Endodermal cell (in vitro differentiated cells): ENCODE results near the gene MOB3B. TPM values are rescaled to one million over a fixed set of nuclear protein-coding genes. Genes with fewer than 3 reads are reported as not detected.

Experiments used
- DNase-seq: peaks from one replicate; pipeline ENCODE4 v3.0.0-alpha.2; 2017
- H3K27ac ChIP-seq: 2 replicates; pipeline ENCODE4 v1.5.1; 2013; ENCODE audit warnings: mild to moderate bottlenecking, low read depth, low read length, moderate library complexity
- H3K27me3 ChIP-seq: 2 replicates; pipeline ENCODE4 v1.6.1; 2013; ENCODE audit warnings: mild to moderate bottlenecking, low read length, moderate library complexity; ENCODE audit not compliant: insufficient read depth, control insufficient read depth, poor library complexity, severe bottlenecking
- H3K36me3 ChIP-seq: 2 replicates; pipeline ENCODE4 v1.7.0; 2013; ENCODE audit warnings: mild to moderate bottlenecking, low read length, moderate library complexity; ENCODE audit not compliant: control insufficient read depth, insufficient read depth
- H3K4me1 ChIP-seq: one replicate; pipeline ENCODE4 v1.7.0; 2013; ENCODE audit warnings: low read length; ENCODE audit not compliant: control insufficient read depth, insufficient read depth
- H3K4me3 ChIP-seq: 2 replicates; pipeline ENCODE4 v1.5.1; 2013; ENCODE audit warnings: mild to moderate bottlenecking, low read length, moderate library complexity
- H3K9ac ChIP-seq: 2 replicates; pipeline ENCODE4 v1.6.1; 2013; ENCODE audit warnings: mild to moderate bottlenecking, low read length, moderate library complexity; ENCODE audit not compliant: poor library complexity, severe bottlenecking; ENCODE audit errors: extremely low read depth
- H3K9me3 ChIP-seq: 2 replicates; pipeline ENCODE4 v1.6.1; 2013; ENCODE audit warnings: mild to moderate bottlenecking, low read length, moderate library complexity; ENCODE audit not compliant: control insufficient read depth
- H3K27ac Mint-ChIP-seq: 2 replicates; pipeline ENCODE4 v1.8.0; 2020; ENCODE audit warnings: mixed read lengths
- H3K27me3 Mint-ChIP-seq: 2 replicates; pipeline ENCODE4 v1.8.0; 2021; ENCODE audit warnings: mild to moderate bottlenecking, mixed read lengths; ENCODE audit not compliant: insufficient read depth
- H3K36me3 Mint-ChIP-seq: 2 replicates; pipeline ENCODE4 v1.8.0; 2020; ENCODE audit warnings: low read depth, mixed read lengths
- H3K4me1 Mint-ChIP-seq: 2 replicates; pipeline ENCODE4 v1.8.0; 2020; ENCODE audit warnings: mixed read lengths
- H3K4me3 Mint-ChIP-seq: 2 replicates; pipeline ENCODE4 v1.8.0; 2020; ENCODE audit warnings: mild to moderate bottlenecking, moderate library complexity, mixed read lengths
- H3K9me3 Mint-ChIP-seq: 2 replicates; pipeline ENCODE4 v1.8.0; 2020; ENCODE audit warnings: mild to moderate bottlenecking, mixed read lengths
- WGBS, 2 experiments: methylation state at CpG; one replicate each; pipeline versions ENCODE4 v1.1.5 to v1.1.7; 2013; ENCODE audit warnings: missing lambda C conversion rate in 2 of 2, mixed read lengths in 1 of 2; ENCODE audit not compliant: insufficient coverage in 1 of 2, insufficient read length in 1 of 2; 5-methylcytosine and 5-hydroxymethylcytosine counted together
- total RNA-seq, 2 donors: library from RNA; stranded (reverse); fragmentation: NEBNext Ultra II Directional in 1 of 2; extraction: Animal tissue kit (Norgen Biotek cat#: 25700) in 1 of 2; gene quantifications; 2 replicates in 1 of 2; 3 replicates in 1 of 2; pipeline ENCODE4 v1.2.1, GENCODE V29; 2021
- TF ChIP-seq, protein P1 (sequence below): fragments of 200-600 bp; sonication (generic); conservative IDR thresholded peaks from 2 replicates; pipeline ENCODE4 v1.5.0; 2021; ENCODE audit warnings: antibody characterized with exemption, mild to moderate bottlenecking

MOB3B gene
- total RNA-seq, 2 donors from 2014 or later = 5.6 to 6.2 TPM

DNA sequence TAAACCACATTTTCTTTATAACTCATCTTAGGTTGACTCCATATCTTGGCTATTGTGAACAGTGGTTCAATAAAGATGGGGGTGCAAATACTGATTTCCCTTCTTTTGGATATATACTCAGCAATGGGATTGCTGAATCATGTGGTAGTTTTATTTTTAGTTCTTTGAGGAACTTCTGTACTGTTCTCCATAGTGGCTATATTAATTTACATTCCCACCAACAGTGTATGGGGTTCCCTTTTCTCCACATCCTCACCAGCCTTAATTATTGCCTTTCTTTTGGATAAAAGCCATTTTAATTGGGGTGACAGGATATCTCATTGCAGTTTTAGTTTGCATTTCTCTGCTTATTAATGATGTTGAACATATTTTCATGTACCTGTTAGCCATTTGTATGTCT, 125.0 kb downstream of the MOB3B start:
- peaks cover 6% of the 10 kb centered on the region for H3K27me3 ChIP-seq
- Mint-ChIP-seq H3K4me1 (peaks cover 4% of the 10 kb centered on the region), H3K27me3 (peaks cover 2% of the 10 kb centered on the region), H3K9me3 (no peaks in the 10 kb centered on the region), H3K36me3 (no peaks in the 10 kb centered on the region), H3K4me3 (no peak overlapping the region), H3K27ac (no peak overlapping the region)
- H3K36me3 ChIP-seq = no peaks in the 10 kb centered on the region
- H3K27ac ChIP-seq = no peak overlapping the region
- H3K9me3 ChIP-seq = no peaks in the 10 kb centered on the region
- DNase-seq = no peak
- H3K9ac ChIP-seq = no peak overlapping the region
- TF ChIP-seq, protein P1, sequence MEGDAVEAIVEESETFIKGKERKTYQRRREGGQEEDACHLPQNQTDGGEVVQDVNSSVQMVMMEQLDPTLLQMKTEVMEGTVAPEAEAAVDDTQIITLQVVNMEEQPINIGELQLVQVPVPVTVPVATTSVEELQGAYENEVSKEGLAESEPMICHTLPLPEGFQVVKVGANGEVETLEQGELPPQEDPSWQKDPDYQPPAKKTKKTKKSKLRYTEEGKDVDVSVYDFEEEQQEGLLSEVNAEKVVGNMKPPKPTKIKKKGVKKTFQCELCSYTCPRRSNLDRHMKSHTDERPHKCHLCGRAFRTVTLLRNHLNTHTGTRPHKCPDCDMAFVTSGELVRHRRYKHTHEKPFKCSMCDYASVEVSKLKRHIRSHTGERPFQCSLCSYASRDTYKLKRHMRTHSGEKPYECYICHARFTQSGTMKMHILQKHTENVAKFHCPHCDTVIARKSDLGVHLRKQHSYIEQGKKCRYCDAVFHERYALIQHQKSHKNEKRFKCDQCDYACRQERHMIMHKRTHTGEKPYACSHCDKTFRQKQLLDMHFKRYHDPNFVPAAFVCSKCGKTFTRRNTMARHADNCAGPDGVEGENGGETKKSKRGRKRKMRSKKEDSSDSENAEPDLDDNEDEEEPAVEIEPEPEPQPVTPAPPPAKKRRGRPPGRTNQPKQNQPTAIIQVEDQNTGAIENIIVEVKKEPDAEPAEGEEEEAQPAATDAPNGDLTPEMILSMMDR = no peak
- H3K4me1 ChIP-seq = no peaks in the 10 kb centered on the region
- no peak overlapping the region for H3K4me3 ChIP-seq

DNA sequence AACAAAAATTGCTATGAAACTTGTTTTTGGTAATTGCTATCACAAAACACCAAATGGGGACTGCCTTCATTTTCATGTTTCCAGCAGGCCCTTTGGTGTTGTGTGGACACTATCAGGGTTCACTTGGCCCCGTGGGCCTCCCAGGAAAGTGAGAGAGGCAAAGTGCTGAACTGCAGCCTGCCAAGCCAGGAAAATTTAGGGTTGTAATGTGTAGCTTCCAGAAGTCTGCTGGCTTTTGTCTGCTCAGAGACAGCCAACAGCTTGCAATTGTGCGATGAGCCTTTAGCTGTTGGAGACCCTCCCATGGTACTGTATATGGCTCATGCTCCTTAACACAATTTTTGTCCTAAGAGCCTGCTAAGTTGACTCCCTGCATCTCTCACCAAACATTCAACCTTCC, 127.0 kb downstream of the MOB3B start:
- peaks cover 2% of the 10 kb centered on the region for H3K4me1 Mint-ChIP-seq
- no peak overlapping the region for H3K27ac ChIP-seq
- peaks cover 14% of the 10 kb centered on the region for H3K27me3 ChIP-seq
- peaks cover 2% of the 10 kb centered on the region for H3K27me3 Mint-ChIP-seq
- no peaks in the 10 kb centered on the region for H3K36me3 ChIP-seq
- H3K4me1 ChIP-seq = peaks cover 6% of the 10 kb centered on the region
- H3K9ac ChIP-seq = no peak overlapping the region
- H3K4me3 ChIP-seq = no peak overlapping the region
- TF ChIP-seq, protein P1 = no peak
- no peaks in the 10 kb centered on the region for H3K9me3 Mint-ChIP-seq
- H3K4me3 Mint-ChIP-seq = no peak overlapping the region
- no peaks in the 10 kb centered on the region for H3K9me3 ChIP-seq
- H3K36me3 Mint-ChIP-seq = no peaks in the 10 kb centered on the region
- H3K27ac Mint-ChIP-seq = no peak overlapping the region
- no peak for DNase-seq
- WGBS, 2 experiments = 60 to 97% methylated on average over 1 to 2 of the region's 2 CpGs

DNA sequence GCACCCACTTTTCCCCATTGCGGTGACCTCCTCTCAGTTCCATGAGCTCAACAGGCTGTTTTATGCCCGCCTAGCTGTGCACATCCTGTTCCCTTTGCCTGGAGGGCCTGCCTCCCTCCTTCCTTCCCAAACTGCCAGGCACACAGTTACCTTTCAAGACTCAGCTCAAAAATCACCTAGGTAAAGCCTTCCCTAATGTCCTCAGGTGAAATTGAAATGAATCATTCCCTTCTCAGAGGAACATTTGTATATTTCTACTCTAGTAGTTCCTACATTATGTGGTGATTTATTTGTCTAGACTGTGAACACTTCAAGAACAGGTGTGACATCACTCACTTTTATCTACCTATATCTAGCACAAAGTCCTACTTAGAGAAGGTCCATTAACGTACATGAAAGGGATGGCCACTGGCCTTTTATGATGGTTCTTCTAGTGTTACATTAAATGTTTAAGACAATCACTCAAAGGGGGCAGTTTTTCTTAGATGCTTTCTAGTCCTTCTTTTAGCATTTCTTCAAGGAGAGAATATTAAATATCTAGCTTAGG, 129.2 kb downstream of the MOB3B start:
- DNase-seq = no peak
- H3K27me3 Mint-ChIP-seq = peaks cover 2% of the 10 kb centered on the region
- H3K4me1 Mint-ChIP-seq = peaks cover 6% of the 10 kb centered on the region
- Histone ChIP-seq H3K9me3 (no peaks in the 10 kb centered on the region), H3K36me3 (no peaks in the 10 kb centered on the region), H3K27me3 (peaks cover 14% of the 10 kb centered on the region), H3K27ac (no peak overlapping the region), H3K9ac (no peak overlapping the region), H3K4me1 (peaks cover 10% of the 10 kb centered on the region), H3K4me3 (no peak overlapping the region)
- H3K36me3 Mint-ChIP-seq = no peaks in the 10 kb centered on the region
- no peak overlapping the region for H3K4me3 Mint-ChIP-seq
- H3K27ac Mint-ChIP-seq = no peak overlapping the region
- TF ChIP-seq, protein P1 = no peak
- 94 to 100% methylated on average over 1 to 3 of the region's 3 CpGs for WGBS, 2 experiments
- H3K9me3 Mint-ChIP-seq = no peaks in the 10 kb centered on the region
